Activated CD4-positive, alpha-beta T cell treated with anti-CD3 and anti-CD28 coated beads, Interleukin-2, amount 50 U/mL, for 24 hours (primary cell): ENCODE results near the gene RNF222.
"Not testable (repeated sequence)": the region's sequence is repeated elsewhere in the genome, so short reads cannot be mapped to it uniquely, and the experiment has no call there.

Source experiments
- DNase-seq, 2 donors: peaks; one replicate each; pipeline ENCODE4 v3.0.0-alpha.2; 2020; ENCODE audit warnings: low read depth in 1 of 2, low spot score in 1 of 2

Gene RNF222

GRCh38 chr17:8412089-8412488, 14.5 kb upstream of the RNF222 start:
- DNase-seq, result no peak

- DNase-seq, result no peak
These were observed 13.2 kb upstream of the RNF222 start for GRCh38 chr17:8410883-8411238.

GRCh38 chr17:8409966-8410882, 12.6 kb upstream of the RNF222 start:
- peak; percentile 56 to 71 for DNase-seq

- DNase-seq, result no peak
These were observed 10.7 kb upstream of the RNF222 start for GRCh38 chr17:8408371-8408770.

DNA sequence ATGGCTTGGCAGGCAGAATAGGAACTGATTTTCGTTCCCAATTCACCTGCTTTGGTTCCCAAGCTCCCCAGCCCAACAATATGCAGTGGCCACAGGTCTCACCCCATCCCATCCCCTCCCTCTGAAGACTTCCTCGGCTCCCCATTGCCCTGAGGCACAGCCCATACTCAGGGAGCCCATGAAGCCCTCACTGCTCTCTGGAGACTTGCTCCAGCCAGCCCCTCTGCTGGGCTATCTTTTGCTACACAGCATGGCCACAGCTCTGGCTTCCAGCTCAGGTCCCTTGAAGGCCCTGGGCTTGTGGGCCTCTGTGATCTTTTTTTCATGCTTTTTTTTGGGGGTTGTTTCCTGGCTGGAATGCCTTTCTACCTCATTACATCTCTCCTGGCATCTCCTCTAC, 8.5 kb upstream of the RNF222 start:
- DNase-seq, result no peak

DNA sequence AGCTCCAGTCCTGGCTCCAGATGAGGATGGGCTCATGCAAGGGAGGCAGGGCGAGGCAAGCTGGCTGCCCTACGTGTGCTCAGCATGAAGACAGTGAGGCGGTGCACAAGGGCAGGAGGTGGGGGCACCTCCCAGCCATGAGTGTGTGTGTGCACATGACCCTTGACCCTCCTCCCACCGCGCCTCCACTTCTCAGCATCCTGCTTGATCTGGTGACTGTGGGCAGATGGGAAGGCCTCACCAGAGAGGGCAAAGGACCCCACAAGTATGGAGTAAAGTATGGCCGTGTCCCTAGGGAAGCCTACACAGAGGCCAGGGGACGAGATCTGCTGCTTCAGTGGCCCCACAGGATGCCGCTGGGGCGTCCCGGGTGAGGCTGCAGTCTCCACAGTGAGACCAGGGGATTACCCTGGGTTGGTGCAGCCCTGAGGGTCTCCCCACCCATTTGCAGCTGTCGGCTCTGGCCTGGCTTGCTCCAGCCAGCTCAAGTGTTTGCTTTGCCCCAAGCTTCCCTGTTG, 7.9 kb upstream of the RNF222 start:
- no peak for DNase-seq

- DNase-seq, result no peak
These were observed 5.4 kb upstream of the RNF222 start for GRCh38 chr17:8402921-8403536.

GRCh38 chr17:8401107-8401506, 3.5 kb upstream of the RNF222 start:
- no peak for DNase-seq

DNA sequence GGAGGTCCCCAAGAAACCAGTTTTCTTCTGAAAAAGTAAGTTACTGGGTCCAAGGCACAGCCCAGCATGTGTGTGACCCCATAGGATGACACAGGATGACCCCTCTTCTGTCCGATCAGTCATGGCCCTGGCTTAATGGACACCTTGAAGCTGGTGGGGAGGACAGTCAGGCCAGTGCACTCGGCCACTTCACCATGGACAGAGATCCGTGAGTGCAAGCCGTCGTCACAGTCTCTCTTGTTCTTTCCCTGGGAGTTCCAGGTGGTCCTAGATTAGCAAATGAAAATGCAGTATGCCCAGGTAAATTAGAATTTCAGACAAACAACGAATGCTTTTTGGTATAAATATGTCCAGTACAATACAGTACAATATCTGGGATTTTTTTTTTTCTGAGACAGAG, 1.4 kb upstream of the RNF222 start:
- DNase-seq, result no peak

- not testable (repeated sequence) for DNase-seq
These were observed 3.1 kb downstream of the RNF222 start for GRCh38 chr17:8394497-8394896.

- no peak for DNase-seq
These were observed 4.0 kb downstream of the RNF222 start for GRCh38 chr17:8393470-8394231.

DNA sequence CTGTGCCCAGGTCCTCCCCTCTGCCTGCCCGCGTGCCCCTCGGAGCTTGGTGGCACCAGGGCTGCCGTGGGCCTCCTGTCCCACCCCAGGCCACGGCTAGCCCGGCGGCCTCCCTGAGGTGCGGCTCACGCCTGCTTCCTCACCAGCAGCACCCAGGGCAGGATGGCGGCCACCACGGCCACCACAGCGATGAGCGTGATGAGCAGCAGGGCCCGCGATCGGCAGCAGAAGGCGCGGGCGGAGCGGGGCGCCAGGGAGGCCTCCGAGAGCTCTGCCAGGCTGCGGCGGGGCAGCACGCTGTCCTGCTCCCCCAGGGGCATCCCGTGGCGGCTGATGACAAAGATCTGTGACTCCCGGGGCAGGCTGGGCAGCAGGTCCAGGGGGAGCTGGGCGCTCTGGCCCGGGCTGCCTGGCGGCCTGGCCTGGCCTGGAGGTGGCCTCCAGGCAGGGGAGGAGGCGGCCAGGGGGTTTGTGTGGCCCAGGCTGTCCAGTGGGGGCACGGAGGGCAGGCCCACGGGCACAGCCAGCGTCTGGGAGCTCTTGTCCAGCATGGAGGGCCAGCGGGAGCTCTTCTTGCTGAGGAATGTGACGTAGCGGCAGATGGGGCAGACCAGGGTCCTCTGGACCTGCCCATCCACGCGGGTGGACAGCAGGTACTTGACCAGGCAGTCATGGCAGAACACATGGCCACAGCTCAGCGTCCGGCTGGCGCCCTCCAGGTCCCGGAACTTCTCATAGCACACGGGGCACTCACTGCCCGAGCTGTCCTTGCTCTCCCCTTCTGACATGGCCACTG, 4.8 kb downstream of the RNF222 start:
- no peak for DNase-seq

- DNase-seq, result no peak
These were observed 5.4 kb downstream of the RNF222 start for GRCh38 chr17:8392274-8392673.

DNA sequence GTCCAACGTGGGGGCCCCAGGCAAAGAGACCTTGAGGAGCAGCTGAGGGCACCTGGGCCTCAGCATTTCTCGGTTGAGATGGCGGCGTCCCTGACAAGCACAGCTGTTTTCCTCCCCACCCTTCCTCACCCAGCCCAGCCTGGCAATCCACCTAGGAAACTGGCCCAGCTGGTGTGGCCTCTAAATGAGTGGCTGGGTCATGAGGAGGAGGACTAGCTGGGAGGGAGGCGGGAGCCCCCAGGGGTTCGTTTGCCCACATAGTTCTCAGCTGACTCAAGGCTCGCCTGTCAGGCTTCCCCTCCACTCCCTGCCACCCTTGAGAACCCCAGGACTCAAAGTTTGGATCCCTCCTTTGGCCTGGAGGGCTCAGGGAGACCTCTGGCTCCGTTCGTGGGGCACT, 5.9 kb downstream of the RNF222 start:
- no peak for DNase-seq

GRCh38 chr17:8387914-8388651, 9.5 kb downstream of the RNF222 start:
- DNase-seq, result no peak

DNA sequence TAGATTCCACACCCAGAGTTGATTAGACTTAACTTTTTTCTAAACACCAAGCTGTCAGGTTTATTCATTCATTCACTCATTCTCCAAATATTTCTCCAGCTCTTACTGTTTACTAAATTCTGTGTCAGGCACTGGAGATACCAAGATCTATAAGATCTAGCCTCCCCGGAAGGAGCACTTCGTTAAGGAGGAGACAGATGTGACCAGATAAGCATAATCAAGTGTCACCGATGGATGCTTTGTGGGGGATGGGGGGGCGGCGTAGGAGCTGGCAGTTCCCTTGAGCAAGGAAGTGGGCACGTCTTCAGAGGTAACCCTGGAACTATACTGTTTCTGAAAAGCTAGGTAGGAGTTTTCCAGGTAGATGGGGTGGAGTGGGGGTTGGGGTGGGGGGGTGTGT, 10.8 kb downstream of the RNF222 start:
- no peak for DNase-seq

- no peak for DNase-seq
These were observed 12.7 kb downstream of the RNF222 start for GRCh38 chr17:8384801-8385378.

DNA sequence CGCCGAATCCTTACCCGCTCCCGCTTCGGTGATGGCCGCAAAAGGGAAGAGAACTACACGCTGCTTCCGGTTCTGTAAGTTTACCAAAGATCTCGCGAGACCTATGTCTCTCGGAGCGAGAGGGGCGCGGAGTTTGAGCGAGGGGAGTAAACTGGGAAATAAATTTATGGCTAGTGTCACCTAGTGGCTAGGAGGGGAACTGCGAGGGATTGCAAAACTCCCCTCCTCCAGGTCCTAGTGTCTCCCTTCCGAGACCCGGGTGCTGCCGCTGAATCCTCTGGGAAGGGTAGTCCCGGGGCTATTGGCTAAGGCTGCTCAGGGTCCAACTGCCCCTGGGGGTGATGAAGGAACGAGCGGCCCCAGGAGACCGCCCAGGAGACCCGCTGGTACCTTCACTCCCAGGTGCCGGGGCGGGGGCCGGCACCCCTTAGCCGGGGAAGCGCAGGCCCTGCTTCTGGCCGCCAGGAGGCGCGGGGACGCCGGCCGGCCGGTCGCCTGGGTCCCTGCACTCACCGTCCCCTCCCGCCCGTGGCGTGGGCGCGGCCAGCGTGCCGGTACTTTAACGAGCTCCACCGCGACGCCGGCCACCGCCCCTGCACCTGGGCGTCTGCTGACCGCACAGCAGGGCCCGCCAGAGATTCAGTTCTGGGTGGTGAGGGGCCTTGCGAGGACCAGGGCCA, 14.3 kb downstream of the RNF222 start, which contains the start of gene RPL26:
RPL26 (minus strand) TSS at position 51 of the 680 bp plus-strand sequence. CDS start 883 bp downstream, outside the sequence.
- DNase-seq, result peak; percentile 90 to 95

DNA sequence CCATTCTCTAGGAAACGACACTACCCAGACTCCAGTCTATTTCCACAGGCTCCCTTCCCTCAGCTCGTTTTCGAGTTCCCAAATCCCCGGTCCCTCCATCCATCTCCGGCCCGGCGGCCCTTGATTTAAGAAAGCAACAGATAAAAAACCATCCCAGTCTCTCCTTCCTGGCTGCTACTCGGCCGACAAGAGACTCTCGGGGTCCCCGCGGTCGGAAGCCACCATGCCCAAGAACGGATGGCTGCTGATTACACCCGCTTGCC, 14.8 kb downstream of the RNF222 start:
- peak in 1 of 2 donors; percentile 21 for DNase-seq
